Right cardiac atrium (tissue), 5 donors: ENCODE results near the gene PPP1R14C. TPM values are rescaled to one million over a fixed set of nuclear protein-coding genes. Genes with fewer than 3 reads are reported as not detected.

Experiments
- ATAC-seq, 2 donors: fragments of 200-7000 bp; cut with Tn5 transposase; one replicate each; pipeline versions ENCODE4 v1.8.0 to v1.9.1; 2020; ENCODE audit warnings: moderate library complexity in 2 of 2, mild to moderate bottlenecking in 1 of 2
- DNase-seq, 3 donors: peaks; one replicate each; pipeline ENCODE4 v3.0.0-alpha.2; 2020
- H3K27ac ChIP-seq: one replicate; pipeline ENCODE4 v1.5.1; 2013; ENCODE audit warnings: mild to moderate bottlenecking, low read length, control low read depth, moderate library complexity
- H3K27me3 ChIP-seq: one replicate; pipeline ENCODE4 v1.6.1; 2013; ENCODE audit not compliant: control insufficient read depth, insufficient read depth
- H3K4me1 ChIP-seq: one replicate; pipeline ENCODE4 v1.6.1; 2013; ENCODE audit warnings: low read length; ENCODE audit not compliant: control insufficient read depth, insufficient read depth
- H3K4me3 ChIP-seq: one replicate; pipeline ENCODE4 v1.5.1; 2013; ENCODE audit warnings: low read length, control low read depth
- H3K9me3 ChIP-seq: one replicate; pipeline ENCODE4 v1.6.1; 2013; ENCODE audit warnings: low read length; ENCODE audit not compliant: control insufficient read depth
- WGBS: extraction: QIAGEN DNeasy Blood & Tissue Kit; methylation state at CpG from one replicate; pipeline ENCODE4 v1.1.7; 2013; 5-methylcytosine and 5-hydroxymethylcytosine counted together
- intact Hi-C, 4 donors: fragments of 100-400 bp; cut with DNase I; formaldehyde crosslinking; loops; one replicate each; pipeline versions ENCODE4 v1.11.0 to v1.14.0; 2022 to 2023
- polyA plus RNA-seq: library from polyadenylated mRNA; stranded (reverse); fragments of 200-250 nt; gene quantifications from one replicate; pipeline ENCODE4 v1.2.3, GENCODE V29; 2013
- total RNA-seq, 4 donors: library from RNA; stranded (reverse); fragmentation: NEBNext Ultra II Directional; extraction: Animal tissue kit (Norgen Biotek cat#: 25700); gene quantifications; one replicate each; pipeline ENCODE4 v1.2.1, GENCODE V29; 2021
- donor health status: healthy with polysubstance abuse.
- donor health status: DM: no; HTN: yes; CAD: no.
- donor health status: DM: no; HTN: no; CAD: no.
- donor health status: DM: no; HTN: yes; CAD: no; lungs with severe emphysema.
- donor health status: DM: yes; HTN: yes; CAD: no.

PPP1R14C gene
- total and polyA plus RNA-seq, 5 donors = 90.7 to 170 (median 102) TPM

- WGBS = 22% methylated on average over 12 of the region's 12 CpGs
- no peak for DNase-seq
- ATAC-seq = peak; percentile 28 to 59
- intact Hi-C loops = loop anchor here in 1 of 4 donors (10.0 kb wide), 1 partner anchor 84 kb away; no protein-coding TSS in a partner anchor
- Histone ChIP-seq H3K4me3 (no peak overlapping the region), H3K9me3 (no peaks in the 10 kb centered on the region), H3K27ac (peak overlapping the region; percentile 87), H3K27me3 (no peaks in the 10 kb centered on the region), H3K4me1 (peaks cover 3% of the 10 kb centered on the region)
Measured at GRCh38 chr6:150150821-150151646, 8.2 kb downstream of the PPP1R14C start.

GRCh38 chr6:150152891-150153876 is 10.3 kb downstream of the PPP1R14C start:
- no peaks in the 10 kb centered on the region for H3K27me3 ChIP-seq
- intact Hi-C loops = loop anchor here in 1 of 4 donors (10.0 kb wide), 1 partner anchor 82 kb away; no protein-coding TSS in a partner anchor
- WGBS = 49% methylated on average over 9 of the region's 9 CpGs

DNA sequence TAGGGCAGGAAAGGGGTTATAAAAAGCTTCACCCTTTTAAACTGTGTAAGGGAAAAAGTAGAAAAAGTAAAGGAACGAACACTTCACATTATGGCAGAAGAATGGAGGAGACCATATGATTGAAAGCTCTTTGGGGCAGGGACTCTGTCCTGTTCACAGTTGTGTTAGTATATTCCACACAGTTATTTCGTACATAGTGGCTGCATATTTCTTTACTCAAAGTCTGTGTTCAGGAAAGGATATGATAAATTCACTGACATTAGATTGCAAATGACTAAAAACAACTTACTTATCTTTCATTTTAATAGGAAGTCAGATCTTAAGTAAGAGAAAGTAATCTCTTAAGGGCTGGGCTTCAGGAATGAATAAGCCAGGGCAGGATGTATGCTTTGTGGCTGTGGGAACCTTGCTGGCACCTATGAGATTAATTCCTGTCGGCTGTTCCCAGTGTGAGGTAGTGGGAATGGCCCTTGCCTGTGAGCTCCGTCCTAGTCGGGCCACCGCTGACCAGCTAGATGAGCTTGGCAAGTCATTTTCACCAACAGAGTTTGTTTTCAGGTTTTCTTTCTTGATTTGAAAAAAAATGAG is 11.2 kb downstream of the PPP1R14C start:
- peaks cover 3% of the 10 kb centered on the region for H3K4me1 ChIP-seq
- no peaks in the 10 kb centered on the region for H3K9me3 ChIP-seq
- intact Hi-C loops = loop anchor here in 1 of 4 donors (10.0 kb wide), 1 partner anchor 81 kb away; no protein-coding TSS in a partner anchor
- no peaks in the 10 kb centered on the region for H3K27me3 ChIP-seq
- ATAC-seq (peak in 1 of 2 donors; percentile 64), DNase-seq (no peak)
- WGBS = 41% methylated on average over 6 of the region's 6 CpGs
- no peak overlapping the region for H3K4me3 ChIP-seq
- H3K27ac ChIP-seq = no peak overlapping the region

More at GRCh38 chr6:150152891-150153876, 10.3 kb downstream of the PPP1R14C start:
- Histone ChIP-seq H3K4me3 (no peak overlapping the region), H3K9me3 (no peaks in the 10 kb centered on the region), H3K4me1 (peaks cover 3% of the 10 kb centered on the region), H3K27ac (no peak overlapping the region)
- DNase-seq (no peak), ATAC-seq (no peak)

DNA sequence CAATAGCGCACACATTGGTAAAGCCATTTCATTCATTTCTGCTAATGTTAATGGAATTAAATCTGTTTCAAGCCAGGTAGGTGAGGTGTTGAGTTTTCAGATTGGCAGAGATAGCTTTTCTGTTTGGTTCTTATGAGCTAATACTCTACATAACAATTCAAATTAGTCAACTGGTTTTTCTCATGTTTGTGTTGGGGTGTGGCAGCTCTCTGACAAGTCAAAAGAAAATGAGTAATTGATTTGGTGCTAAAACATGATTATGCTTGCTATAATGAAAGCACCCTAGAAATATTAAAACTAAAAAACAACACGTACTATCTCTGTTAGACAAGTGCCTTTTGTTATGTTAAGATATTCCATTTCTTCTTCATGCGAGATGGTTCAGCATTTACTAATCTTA is 13.6 kb downstream of the PPP1R14C start:
- no peak overlapping the region for H3K27ac ChIP-seq
- H3K4me1 ChIP-seq = peaks cover under 1% of the 10 kb centered on the region
- DNase-seq = no peak
- no peaks in the 10 kb centered on the region for H3K27me3 ChIP-seq
- no peak overlapping the region for H3K4me3 ChIP-seq
- no peaks in the 10 kb centered on the region for H3K9me3 ChIP-seq
- WGBS = 80% methylated on average over 3 of the region's 3 CpGs
- ATAC-seq = no peak
- intact Hi-C loops = loop anchor here in 1 of 4 donors (10.0 kb wide), 1 partner anchor 78 kb away; no protein-coding TSS in a partner anchor

GRCh38 chr6:150157081-150157480 is 14.2 kb downstream of the PPP1R14C start:
- Histone ChIP-seq H3K4me3 (no peak overlapping the region), H3K4me1 (no peaks in the 10 kb centered on the region), H3K27me3 (no peaks in the 10 kb centered on the region), H3K27ac (no peak overlapping the region), H3K9me3 (no peaks in the 10 kb centered on the region)
- intact Hi-C loops = loop anchor here in 1 of 4 donors (10.0 kb wide), 1 partner anchor 78 kb away; no protein-coding TSS in a partner anchor
- DNase-seq (no peak), ATAC-seq (no peak)
- 66% methylated on average over 1 of the region's 1 CpG for WGBS

GRCh38 chr6:150159757-150160156 is 16.9 kb downstream of the PPP1R14C start:
- intact Hi-C loops = loop anchor here in 1 of 4 donors (10.0 kb wide), 1 partner anchor 75 kb away; no protein-coding TSS in a partner anchor
- ATAC-seq = no peak
- H3K27me3 ChIP-seq = no peaks in the 10 kb centered on the region
- H3K4me1 ChIP-seq = no peaks in the 10 kb centered on the region
- H3K9me3 ChIP-seq = no peaks in the 10 kb centered on the region
- no peak overlapping the region for H3K27ac ChIP-seq
- no peak overlapping the region for H3K4me3 ChIP-seq
- no peak for DNase-seq
- WGBS = 84% methylated on average over 4 of the region's 4 CpGs

DNA sequence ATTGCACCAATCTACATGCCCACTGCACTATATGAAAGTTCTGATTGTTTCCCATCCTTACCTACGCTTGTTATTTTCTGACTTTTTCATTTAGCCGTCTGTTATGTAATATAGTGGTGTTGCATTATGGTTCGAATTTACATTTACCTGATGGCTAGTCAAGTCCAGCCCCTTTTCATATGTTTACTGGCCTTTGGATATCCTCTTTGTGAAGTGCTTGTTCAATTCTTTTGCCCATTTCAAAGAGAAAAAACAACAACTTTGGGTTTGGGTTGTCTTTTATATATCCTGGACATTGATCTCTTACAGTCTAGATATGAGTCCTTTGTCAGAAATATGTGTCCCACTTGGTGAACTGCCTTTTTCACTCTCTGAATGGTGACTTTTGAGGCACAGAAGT is 21.1 kb downstream of the PPP1R14C start:
- H3K9me3 ChIP-seq = no peaks in the 10 kb centered on the region
- H3K4me1 ChIP-seq = peaks cover 2% of the 10 kb centered on the region
- intact Hi-C loops = no loop called here
- H3K27me3 ChIP-seq = no peaks in the 10 kb centered on the region
- no peak overlapping the region for H3K27ac ChIP-seq
- WGBS = 94% methylated on average over 3 of the region's 3 CpGs
- no peak overlapping the region for H3K4me3 ChIP-seq
- ATAC-seq = no peak
- no peak for DNase-seq

GRCh38 chr6:150165020-150165702 is 22.3 kb downstream of the PPP1R14C start:
- H3K4me3 ChIP-seq = no peak overlapping the region
- H3K27ac ChIP-seq = no peak overlapping the region
- peaks cover 2% of the 10 kb centered on the region for H3K4me1 ChIP-seq
- ATAC-seq = no peak
- no peaks in the 10 kb centered on the region for H3K9me3 ChIP-seq
- intact Hi-C loops = no loop called here
- DNase-seq = no peak
- no peaks in the 10 kb centered on the region for H3K27me3 ChIP-seq

GRCh38 chr6:150167479-150167873 is 24.6 kb downstream of the PPP1R14C start:
- DNase-seq = peak in 2 of 3 donors; percentile 38 to 71
- H3K4me3 ChIP-seq = no peak overlapping the region

GRCh38 chr6:150169181-150169580 is 26.3 kb downstream of the PPP1R14C start:
- peaks cover 2% of the 10 kb centered on the region for H3K4me1 ChIP-seq
- DNase-seq = no peak
- H3K27me3 ChIP-seq = no peaks in the 10 kb centered on the region
- intact Hi-C loops = no loop called here
- no peak overlapping the region for H3K4me3 ChIP-seq
- WGBS = 42% methylated on average over 2 of the region's 2 CpGs
- H3K9me3 ChIP-seq = no peaks in the 10 kb centered on the region
- ATAC-seq = no peak
- no peak overlapping the region for H3K27ac ChIP-seq

More at GRCh38 chr6:150167479-150167873, 24.6 kb downstream of the PPP1R14C start:
- H3K27ac ChIP-seq = no peak overlapping the region
- no peaks in the 10 kb centered on the region for H3K9me3 ChIP-seq
- H3K4me1 ChIP-seq = peaks cover 2% of the 10 kb centered on the region
- peak; percentile 89 for ATAC-seq
- H3K27me3 ChIP-seq = no peaks in the 10 kb centered on the region
- intact Hi-C loops = no loop called here
- 53% methylated on average over 6 of the region's 6 CpGs for WGBS
